HL-60 (cell line): ENCODE data around the gene BAZ2B.

Experiments
- CTCF ChIP-seq: IDR thresholded peaks from one replicate; pipeline ENCODE4 v1.5.1; 2011; ENCODE audit warnings: low read length, control low read depth, inconsistent platforms; ENCODE audit not compliant: insufficient read depth
- REST ChIP-seq: IDR thresholded peaks from 2 replicates; pipeline ENCODE4 v1.6.1; 2012; ENCODE audit warnings: low read depth; ENCODE audit not compliant: insufficient replicate concordance
- SPI1 ChIP-seq: IDR thresholded peaks from 2 replicates; pipeline ENCODE4 v1.6.1; 2012; ENCODE audit warnings: low read depth, mild to moderate bottlenecking, borderline replicate concordance

- TF ChIP-seq SPI1 (no peak), CTCF (no peak), REST (no peak)
Observed at GRCh38 chr2:159531475-159531874, 84.9 kb downstream of the BAZ2B start.
